ELR (cell line): ENCODE measurements around the gene TRNT1.

Experiments
- DNase-seq: peaks from one replicate; pipeline ENCODE4 v3.0.0-alpha.2; 2015; ENCODE audit warnings: low read depth

The TRNT1 gene

GRCh38 chr3:3110749-3111361, 15.9 kb upstream of the TRNT1 start:
- no peak for DNase-seq

- DNase-seq = no peak
These were observed 13.6 kb upstream of the TRNT1 start for GRCh38 chr3:3113042-3113709.

- no peak for DNase-seq
These were observed 9.1 kb upstream of the TRNT1 start for GRCh38 chr3:3117651-3118050.

- no peak for DNase-seq
These were observed 7.3 kb upstream of the TRNT1 start for GRCh38 chr3:3119393-3119851.

- no peak for DNase-seq
These were observed 763 bp upstream of the TRNT1 start for GRCh38 chr3:3125977-3126376.

- DNase-seq = peak; percentile 30
These were observed 781 bp downstream of the TRNT1 start for GRCh38 chr3:3127432-3128010.

- no peak for DNase-seq
These were observed 2.8 kb downstream of the TRNT1 start for GRCh38 chr3:3129579-3129978.

- DNase-seq = no peak
These were observed 6.8 kb downstream of the TRNT1 start for GRCh38 chr3:3133500-3133899.

GRCh38 chr3:3134750-3135448, 8.2 kb downstream of the TRNT1 start:
- DNase-seq = no peak

- no peak for DNase-seq
These were observed 10.8 kb downstream of the TRNT1 start for GRCh38 chr3:3137526-3137925.

- DNase-seq = no peak
These were observed 15.2 kb downstream of the TRNT1 start for GRCh38 chr3:3141939-3142338.

- DNase-seq = no peak
These were observed 19.1 kb downstream of the TRNT1 start for GRCh38 chr3:3145831-3146230.

GRCh38 chr3:3149560-3149959, 22.8 kb downstream of the TRNT1 start:
- no peak for DNase-seq

GRCh38 chr3:3151513-3151912, 24.8 kb downstream of the TRNT1 start:
- DNase-seq = no peak

GRCh38 chr3:3154879-3155610, 28.3 kb downstream of the TRNT1 start:
- DNase-seq = no peak

- DNase-seq = no peak
These were observed 30.7 kb downstream of the TRNT1 start for GRCh38 chr3:3157484-3157883.

- no peak for DNase-seq
These were observed 34.1 kb downstream of the TRNT1 start for GRCh38 chr3:3160826-3161225.

GRCh38 chr3:3165241-3165640, 38.5 kb downstream of the TRNT1 start:
- DNase-seq = no peak

GRCh38 chr3:3165650-3166049, 38.9 kb downstream of the TRNT1 start:
- no peak for DNase-seq

- peak; percentile 39 for DNase-seq
These were observed 44.3 kb downstream of the TRNT1 start for GRCh38 chr3:3170998-3171397.

- DNase-seq = no peak
These were observed 45.9 kb downstream of the TRNT1 start for GRCh38 chr3:3172627-3173026.

GRCh38 chr3:3177861-3178497, 51.2 kb downstream of the TRNT1 start:
- peak; percentile 34 for DNase-seq
